Measurements from ENCODE around the gene PNPLA2.

- TF ChIP-seq CTCF (IDR thresholded peaks at IDR 0.05), result no peak
- TF ChIP-seq POLR2A (IDR thresholded peaks at IDR 0.05), result no peak
Observed at GRCh38 chr11:862696-863022, 43.9 kb downstream of the PNPLA2 start.
